Gastroesophageal sphincter (tissue), 3 donors: Measurements from ENCODE around the gene GSK3B.

Source experiments
- CTCF ChIP-seq, 4 experiments: fragments of 200-600 bp in 2 of 4; fragments of 450-650 bp in 2 of 4; sonication (generic) in 1 of 4; IDR thresholded peaks; one replicate each; pipeline ENCODE4 v1.5.1; 2017 to 2019; ENCODE audit warnings: antibody characterized with exemption in 4 of 4, mild to moderate bottlenecking in 2 of 4, moderate library complexity in 2 of 4
- POLR2A ChIP-seq, 2 donors: fragments of 450-650 bp; IDR thresholded peaks; one replicate each; pipeline ENCODE4 v1.6.1; 2017; ENCODE audit warnings: antibody characterized with exemption in 2 of 2, mild to moderate bottlenecking in 2 of 2, moderate library complexity in 1 of 2
- POLR2AphosphoS5 ChIP-seq: sonication (generic); formaldehyde crosslinking; IDR thresholded peaks from one replicate; pipeline ENCODE4 v1.6.1; 2017; ENCODE audit warnings: antibody characterized with exemption

GRCh38 chr3:120088622-120089021, 5.6 kb downstream of the GSK3B start:
- no peak for TF ChIP-seq CTCF (IDR thresholded peaks at IDR 0.05)
- TF ChIP-seq POLR2AphosphoS5, result no peak
- no peak for TF ChIP-seq POLR2A (IDR thresholded peaks at IDR 0.05)
